Renal cortex interstitium (tissue), 11 donors: ENCODE data around the gene TMEM121. TPM values are rescaled to one million over a fixed set of nuclear protein-coding genes. Genes with fewer than 3 reads are reported as not detected.
A peak's percentile ranks its signal among the peaks of the same experiment; 100 is the strongest.

Experiments used
- DNase-seq, 11 donors: peaks; one replicate each; pipeline ENCODE4 v3.0.0-alpha.2; 2013; ENCODE audit warnings: low read depth in 9 of 11, low spot score in 4 of 11; ENCODE audit errors: extremely low read depth in 1 of 11
- polyA plus RNA-seq, 3 donors: library from polyadenylated mRNA; unstranded; fragments of 120-200 nt; gene quantifications; one replicate each; pipeline ENCODE4 v1.2.1, GENCODE V29; 2013; ENCODE audit not compliant: insufficient read length in 3 of 3

Gene TMEM121
- polyA plus RNA-seq, 3 donors: 1.7 to 6.0 (median 5.7) TPM

GRCh38 chr14:105508601-105509000 is 17.8 kb upstream of the TMEM121 start:
- no peak for DNase-seq

GRCh38 chr14:105517096-105517495 is 9.3 kb upstream of the TMEM121 start:
- DNase-seq: no peak

GRCh38 chr14:105519946-105520698 is 6.3 kb upstream of the TMEM121 start:
- DNase-seq: no peak

- DNase-seq: no peak
Measured at GRCh38 chr14:105525326-105525725, 1.1 kb upstream of the TMEM121 start.

GRCh38 chr14:105526776-105527380 is 495 bp downstream of the TMEM121 start:
- no peak for DNase-seq

GRCh38 chr14:105527381-105527825 is 1.0 kb downstream of the TMEM121 start:
- no peak for DNase-seq

- peak in 8 of 11 donors; percentile 56 to 79 (median 70) for DNase-seq
Measured at GRCh38 chr14:105527826-105528585, 1.6 kb downstream of the TMEM121 start.

- no peak for DNase-seq
Measured at GRCh38 chr14:105528586-105529318, 2.4 kb downstream of the TMEM121 start.

- DNase-seq: no peak
Measured at GRCh38 chr14:105529319-105529568, 2.9 kb downstream of the TMEM121 start.

GRCh38 chr14:105529569-105530284 is 3.3 kb downstream of the TMEM121 start:
- no peak for DNase-seq

GRCh38 chr14:105530285-105531087 is 4.1 kb downstream of the TMEM121 start:
- DNase-seq: no peak

- no peak for DNase-seq
Measured at GRCh38 chr14:105531088-105531893, 4.9 kb downstream of the TMEM121 start.

- no peak for DNase-seq
Measured at GRCh38 chr14:105531894-105532623, 5.7 kb downstream of the TMEM121 start.

- no peak for DNase-seq
Measured at GRCh38 chr14:105532735-105533141, 6.4 kb downstream of the TMEM121 start.

- no peak for DNase-seq
Measured at GRCh38 chr14:105533391-105533790, 7.0 kb downstream of the TMEM121 start.

- DNase-seq: no peak
Measured at GRCh38 chr14:105533811-105534498, 7.6 kb downstream of the TMEM121 start.
